DMS53 (cell line): ENCODE results near the gene FGD3.

Source experiments
- DNase-seq: peaks from one replicate; lab custom pipeline; 2025; lab: John Stamatoyannopoulos, UW

The FGD3 gene

DNA sequence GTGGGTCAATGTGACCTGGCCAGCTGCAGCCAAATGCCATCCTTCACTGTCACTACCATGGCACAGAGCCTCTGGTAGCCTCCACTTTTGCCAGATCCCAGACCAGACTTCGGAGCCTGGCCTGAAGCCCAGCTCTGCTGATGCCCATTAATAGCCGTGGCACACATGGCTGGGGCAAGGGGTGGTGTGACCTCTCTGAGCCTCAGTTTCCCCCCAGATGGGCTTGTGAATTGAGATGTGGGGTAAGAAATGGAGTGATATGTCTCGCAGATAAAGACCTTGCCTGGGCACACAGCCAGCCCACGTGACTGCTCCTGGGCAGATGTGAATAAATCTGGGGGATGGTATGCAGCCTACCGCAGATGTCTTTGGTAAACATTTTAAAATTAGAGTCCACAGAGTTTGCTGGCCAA lies 125.1 kb downstream of the FGD3 start:
- no peak for DNase-seq

DNA sequence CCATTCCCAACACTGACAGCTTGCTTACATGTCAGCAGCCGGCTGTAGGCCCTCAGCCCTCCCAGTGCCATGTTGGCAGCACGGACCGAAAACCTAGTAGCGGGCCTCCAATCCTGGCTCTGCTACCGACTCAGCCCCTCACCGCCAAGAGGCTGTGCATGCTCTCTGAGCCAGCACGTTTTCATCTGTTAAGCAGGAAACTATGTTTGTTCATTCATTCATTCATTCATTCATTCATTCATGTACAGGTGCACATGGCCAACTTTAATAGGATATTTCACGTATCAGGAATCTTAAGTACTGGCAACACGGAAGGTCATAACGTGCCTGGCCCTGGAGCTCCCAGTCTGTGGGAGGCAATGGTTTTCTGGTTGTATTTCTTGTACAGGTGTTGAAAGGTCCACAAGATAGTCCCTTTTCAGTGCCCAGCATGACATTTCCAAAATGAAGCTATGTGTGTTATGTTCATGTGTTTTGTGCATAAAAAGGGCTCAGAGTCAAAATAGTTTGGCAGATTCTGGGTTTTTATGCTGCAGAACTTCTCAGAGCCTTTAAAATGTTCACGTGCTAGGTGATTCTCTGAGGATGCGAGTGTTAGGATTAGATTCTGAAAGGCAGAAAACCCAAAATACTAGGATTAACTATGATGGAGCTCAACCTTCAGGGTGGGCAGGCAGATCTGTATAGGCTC lies 128.9 kb downstream of the FGD3 start:
- DNase-seq = no peak

DNA sequence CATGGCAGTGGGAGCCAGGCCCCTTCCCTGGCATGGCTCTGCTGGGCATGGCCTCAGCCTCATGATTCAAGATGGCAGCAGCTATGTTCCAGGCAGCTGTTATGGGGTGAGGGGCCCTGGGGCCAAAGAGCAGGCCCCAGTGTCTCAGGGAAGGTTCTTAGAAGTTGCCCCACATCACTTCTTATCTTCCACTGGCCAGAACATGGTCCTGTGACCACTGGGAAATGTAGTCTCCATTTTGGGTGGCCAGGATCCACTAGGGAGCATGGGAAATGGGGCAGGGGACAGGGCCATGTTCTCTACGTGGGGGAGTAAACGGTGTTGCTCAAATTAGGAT lies 129.4 kb downstream of the FGD3 start:
- DNase-seq = no peak

DNA sequence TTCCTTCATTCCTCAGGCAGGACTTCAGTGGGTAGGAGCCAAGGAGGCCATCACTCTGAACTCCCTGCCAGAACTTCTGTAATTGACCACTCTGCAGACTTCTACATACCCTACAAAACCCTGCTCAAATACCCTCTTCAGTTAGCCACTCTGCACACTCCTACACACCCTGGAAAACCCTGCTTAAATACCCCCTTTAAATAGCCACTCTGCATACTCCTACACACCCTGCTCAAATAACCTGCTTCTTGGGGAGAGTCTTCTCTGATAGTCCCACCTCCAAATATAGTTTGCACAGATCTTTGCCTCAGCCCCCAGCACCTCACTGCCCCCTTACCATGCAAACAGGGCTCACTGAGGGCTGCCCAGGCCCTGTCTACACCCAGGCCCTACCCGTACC lies 130.0 kb downstream of the FGD3 start:
- no peak for DNase-seq

DNA sequence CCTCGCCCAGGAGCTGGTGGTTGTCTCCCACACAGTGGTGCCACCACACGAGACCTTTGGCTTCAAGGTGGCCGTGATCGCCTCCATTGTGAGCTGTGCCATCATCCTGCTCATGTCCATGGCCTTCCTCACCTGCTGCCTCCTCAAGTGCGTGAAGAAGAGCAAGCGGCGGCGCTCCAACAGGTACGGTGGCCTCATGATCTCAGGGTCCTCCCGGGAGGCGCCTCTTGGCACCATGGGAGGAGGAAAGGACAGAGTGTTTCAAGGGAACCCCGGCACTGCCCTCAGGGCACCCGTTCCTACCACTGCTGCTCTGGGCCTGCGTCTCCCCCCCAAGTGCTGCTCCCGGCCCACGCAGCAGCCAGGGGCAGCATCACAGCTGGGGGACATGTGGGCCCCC lies 130.5 kb downstream of the FGD3 start:
- DNase-seq = no peak

DNA sequence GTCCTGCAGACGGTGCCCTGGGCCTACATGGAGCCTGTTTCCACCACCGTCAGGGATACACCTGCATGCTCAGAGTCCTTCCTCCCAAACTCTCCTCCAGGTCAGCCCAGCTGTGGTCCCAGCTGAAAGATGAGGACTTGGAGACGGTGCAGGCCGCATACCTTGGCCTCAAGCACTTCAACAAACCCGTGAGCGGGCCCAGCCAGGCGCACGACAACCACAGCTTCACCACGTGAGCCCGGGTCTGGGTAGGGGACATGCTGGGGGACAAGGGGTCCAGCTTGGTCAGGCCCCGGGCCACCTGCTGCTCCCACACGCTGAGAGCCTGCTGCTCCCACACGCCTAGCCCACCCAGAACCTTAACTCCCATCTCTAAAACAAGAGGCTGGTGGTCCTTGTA lies 132.0 kb downstream of the FGD3 start:
- no peak for DNase-seq

DNA sequence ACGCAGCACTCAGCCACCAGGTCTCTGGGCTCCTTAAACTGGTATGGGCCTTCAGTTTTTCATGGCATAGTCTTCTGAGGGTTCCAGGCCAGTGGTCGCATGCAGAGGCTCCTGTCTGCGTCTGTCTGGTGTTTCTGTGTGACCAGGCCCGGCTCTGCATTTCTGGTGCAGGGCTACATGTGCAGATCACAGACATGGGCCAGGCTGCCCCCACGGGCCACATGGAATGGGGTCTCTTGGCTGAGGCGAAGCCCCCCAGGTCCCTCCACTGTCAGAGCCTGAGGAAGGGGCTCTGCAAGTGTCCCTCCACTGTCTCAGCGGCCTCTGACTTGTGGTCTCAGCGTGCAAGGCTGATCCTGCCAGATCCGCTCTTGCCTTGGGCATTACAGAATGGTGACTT lies 133.1 kb downstream of the FGD3 start:
- no peak for DNase-seq

DNA sequence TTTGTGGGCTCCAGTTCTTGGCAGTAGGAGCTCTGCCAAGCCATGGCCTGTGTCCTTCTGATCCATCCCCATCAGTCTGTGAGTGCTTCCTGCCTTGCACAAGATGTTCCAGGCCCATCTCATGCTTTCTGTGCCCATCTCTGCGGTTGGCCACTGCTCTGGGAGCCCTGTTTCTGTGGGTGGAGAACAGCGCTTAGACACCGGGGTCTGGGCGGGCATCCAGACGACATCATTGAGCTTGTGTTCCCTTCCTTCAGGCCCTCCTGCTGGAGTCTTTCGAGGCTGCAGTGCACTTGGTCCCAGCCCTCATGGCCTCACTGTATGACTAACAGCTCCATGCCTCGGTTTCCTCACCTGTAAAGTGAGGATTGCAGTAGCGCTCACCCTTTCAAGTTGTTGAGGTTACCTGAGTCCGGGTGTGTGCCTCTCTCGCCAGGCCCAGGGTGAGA lies 133.8 kb downstream of the FGD3 start:
- no peak for DNase-seq

DNA sequence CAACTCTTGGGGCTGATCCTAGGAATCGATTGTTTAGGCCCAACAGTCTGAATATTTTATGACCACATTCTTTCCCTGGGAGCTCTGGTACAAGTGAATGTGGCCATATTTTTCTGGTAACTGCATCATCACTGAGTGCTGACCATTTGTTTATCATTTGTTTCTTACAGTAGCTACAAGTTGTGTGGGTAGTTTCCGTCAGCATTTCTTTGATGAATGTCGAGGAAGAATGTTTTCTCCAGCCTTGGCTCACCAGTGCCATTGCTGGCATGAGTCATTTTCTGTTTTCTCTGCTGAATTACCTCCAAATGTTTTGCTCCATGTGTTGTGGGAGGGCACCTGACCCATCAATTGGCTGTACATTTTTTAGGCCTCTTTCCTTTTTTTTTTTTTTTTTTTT lies 134.6 kb downstream of the FGD3 start:
- no peak for DNase-seq

DNA sequence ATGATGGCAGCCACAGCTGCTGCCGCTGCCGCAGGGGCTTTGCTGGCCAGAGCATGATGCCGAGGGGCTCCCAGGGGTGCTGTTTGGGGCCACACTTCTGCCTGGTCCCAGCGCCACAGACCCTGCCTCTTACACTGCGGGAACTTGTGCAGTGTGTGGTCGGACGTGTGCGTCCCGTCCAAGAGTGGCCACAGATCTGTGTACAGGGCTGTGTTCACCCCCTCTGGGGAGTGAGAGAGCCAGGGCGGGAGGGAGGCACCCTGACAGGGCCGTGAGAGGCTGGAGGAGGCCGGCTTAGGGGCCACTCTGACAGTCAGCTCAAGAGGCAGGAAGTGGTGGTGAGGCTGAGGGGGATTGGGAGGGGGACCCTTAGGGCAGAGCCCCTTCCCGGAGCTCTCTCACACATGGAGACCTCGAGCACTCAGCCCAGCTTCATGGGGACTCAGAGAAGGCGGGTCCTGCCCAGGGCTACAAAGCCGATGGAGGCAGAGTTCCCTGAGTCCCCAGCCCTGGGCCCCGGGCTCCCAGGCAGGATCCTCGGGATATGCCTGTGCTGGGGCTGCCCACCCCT lies 135.6 kb downstream of the FGD3 start:
- DNase-seq = no peak

DNA sequence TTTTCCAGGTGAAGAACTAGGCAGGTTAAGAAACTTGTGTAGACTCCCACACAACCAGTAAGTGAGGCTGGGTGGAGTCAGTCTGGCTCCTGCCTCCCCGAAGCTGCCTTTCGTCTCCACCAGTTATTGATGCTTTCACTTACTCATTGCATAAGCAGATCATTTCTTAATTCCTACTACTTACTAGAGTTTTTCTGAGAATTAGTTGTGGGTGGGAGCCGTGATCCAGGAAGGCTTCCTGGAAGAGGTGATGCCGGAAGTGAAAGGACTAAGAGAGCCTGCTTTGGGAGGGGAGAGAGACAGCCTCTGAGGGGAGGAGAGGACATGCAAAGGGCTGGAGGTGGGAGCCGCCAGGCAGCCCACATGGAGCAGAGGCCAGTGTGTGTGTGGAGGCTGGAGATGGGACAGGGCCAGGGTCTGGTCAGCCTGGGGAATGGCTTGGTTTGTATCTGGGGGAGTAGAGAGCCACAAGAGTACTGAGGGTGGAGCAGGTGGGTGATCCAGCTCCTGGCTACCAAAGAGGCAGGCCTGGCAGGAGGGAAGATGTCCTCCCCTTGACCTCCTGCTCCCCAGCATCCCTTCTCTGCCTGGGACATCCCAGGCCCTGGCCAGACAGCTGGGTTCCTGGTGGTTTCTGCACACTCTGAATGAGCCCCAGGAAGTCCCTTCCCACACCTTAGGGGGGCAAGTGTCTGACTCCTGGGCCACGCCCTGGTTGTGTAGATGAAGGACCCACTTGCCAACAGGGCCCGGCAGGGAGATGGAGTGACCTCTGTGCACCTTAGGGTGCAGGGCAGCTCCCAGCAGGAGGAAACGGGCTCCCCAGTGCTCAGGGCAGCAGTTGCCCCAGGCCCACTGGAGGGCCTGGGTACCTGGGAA lies 136.5 kb downstream of the FGD3 start:
- no peak for DNase-seq

DNA sequence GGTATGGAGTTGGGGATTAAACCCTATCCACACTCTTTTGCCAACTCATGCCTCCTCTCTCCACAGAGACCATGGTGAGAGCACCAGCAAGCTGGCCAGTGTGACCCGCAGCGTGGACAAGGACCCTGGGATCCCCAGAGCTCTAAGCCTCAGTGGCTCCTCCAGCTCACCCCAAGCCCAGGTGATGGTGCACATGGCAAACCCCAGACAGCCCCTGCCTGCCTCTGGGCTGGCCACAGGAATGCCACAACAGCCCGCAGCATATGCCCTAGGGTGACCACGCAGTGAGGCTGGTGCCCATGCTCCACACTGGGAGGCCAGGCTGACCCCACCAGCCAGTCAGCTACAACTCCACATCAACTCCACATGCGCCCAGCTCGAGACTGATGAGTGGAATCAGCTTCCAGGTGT lies 137.2 kb downstream of the FGD3 start:
- DNase-seq = no peak

DNA sequence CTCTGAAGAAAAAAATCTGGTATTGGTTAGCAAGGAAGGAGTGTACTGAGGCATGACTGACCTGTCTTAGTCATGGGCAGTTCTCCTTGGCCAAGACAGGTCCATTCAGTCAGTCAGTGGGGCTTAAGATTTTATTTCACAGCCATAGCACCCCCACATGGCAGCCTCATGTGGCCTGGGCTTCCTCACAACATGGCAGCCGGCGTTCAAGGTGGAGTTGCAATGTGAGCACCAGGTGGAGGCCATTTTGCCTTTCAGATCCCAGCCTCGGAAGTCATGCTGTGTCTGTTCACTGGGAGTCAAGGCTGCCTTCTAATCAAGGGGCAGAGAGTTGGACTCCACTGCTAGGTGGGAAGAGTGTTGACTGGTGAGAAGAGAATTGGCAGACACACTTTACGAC lies 138.4 kb downstream of the FGD3 start:
- DNase-seq = no peak
